Stomach (tissue), 9 donors: Measurements from ENCODE around the gene PPP2R3A. TPM values are rescaled to one million over a fixed set of nuclear protein-coding genes. Genes with fewer than 3 reads are reported as not detected.
A peak's percentile ranks its signal among the peaks of the same experiment; 100 is the strongest.

Experiments used
- DNase-seq, 2 donors: peaks; one replicate each; pipeline versions ENCODE4 v3.0.0 to v3.0.0-alpha.2; 2013 to 2019
- H3K27ac ChIP-seq, 5 donors: fragments of 200-600 bp in 4 of 5; sonication (generic) in 4 of 5; one replicate each; pipeline ENCODE4 v1.5.1; 2013 to 2019; ENCODE audit warnings: mild to moderate bottlenecking in 1 of 5, moderate library complexity in 1 of 5
- H3K27me3 ChIP-seq, 3 donors: fragments of 200-600 bp; sonication (generic); one replicate each; pipeline ENCODE4 v1.5.1; 2017 to 2019; ENCODE audit warnings: mixed run types in 1 of 3
- H3K36me3 ChIP-seq, 4 donors: fragments of 200-600 bp; sonication (generic); 1 replicate in 3 of 4; 2 replicates in 1 of 4; pipeline ENCODE4 v1.5.1; 2016 to 2019
- H3K4me1 ChIP-seq, 4 donors: fragments of 200-600 bp; sonication (generic); one replicate each; pipeline ENCODE4 v1.5.1; 2016 to 2019
- H3K4me3 ChIP-seq, 4 donors: fragments of 200-600 bp; sonication (generic) in 3 of 4; one replicate each; pipeline ENCODE4 v1.5.1; 2016 to 2019; ENCODE audit warnings: mild to moderate bottlenecking in 1 of 4
- H3K9me3 ChIP-seq, 4 donors: fragments of 200-600 bp; sonication (generic); one replicate each; pipeline ENCODE4 v1.5.1; 2016 to 2019
- EP300 ChIP-seq: sonication (generic); formaldehyde crosslinking; IDR thresholded peaks from one replicate; pipeline ENCODE4 v1.6.1; 2017; ENCODE audit warnings: antibody characterized with exemption
- POLR2A ChIP-seq, 4 donors: fragments of 450-650 bp; IDR thresholded peaks; one replicate each; pipeline ENCODE4 v1.6.1; 2016; ENCODE audit warnings: antibody characterized with exemption in 4 of 4, control low read depth in 2 of 4, mild to moderate bottlenecking in 1 of 4, moderate library complexity in 1 of 4
- POLR2AphosphoS5 ChIP-seq, 3 donors: sonication (generic); formaldehyde crosslinking; IDR thresholded peaks; one replicate each; pipeline ENCODE4 v1.6.1; 2016; ENCODE audit warnings: antibody characterized with exemption in 3 of 3
- WGBS, 5 donors: extraction: QIAGEN DNeasy Blood & Tissue Kit in 3 of 5; methylation state at CpG; one replicate each; pipeline versions ENCODE4 v1.1.5 to v1.1.7; 2013 to 2018; 5-methylcytosine and 5-hydroxymethylcytosine counted together
- intact Hi-C: fragments of 100-400 bp; cut with DNase I; formaldehyde crosslinking; loops from one replicate; pipeline ENCODE4 v1.15.1; 2023; ENCODE audit warnings: low total_unique reads
- polyA plus RNA-seq, 3 donors: library from polyadenylated mRNA; stranded (reverse); fragments of 200-250 nt; gene quantifications; one replicate each; pipeline ENCODE4 v1.2.3, GENCODE V29; 2013
- total RNA-seq, 5 donors: library from RNA; depleted of rRNA; stranded (reverse); fragments of >200 nt; gene quantifications; one replicate each; pipeline versions ENCODE4 v1.1.0 to v1.2.3, GENCODE V29; 2014 to 2016
- TF ChIP-seq, protein P1 (sequence below), 7 experiments: fragments of 450-650 bp in 4 of 7; fragments of 200-600 bp in 3 of 7; sonication (generic) in 3 of 7; IDR thresholded peaks; one replicate each; pipeline ENCODE4 v1.5.1; 2016 to 2019; ENCODE audit warnings: antibody characterized with exemption in 7 of 7, control low read depth in 2 of 7, mild to moderate bottlenecking in 1 of 7
- donor health status: healthy with polysubstance abuse.
- donor health status: Bipolar disorder and iron deficiency.
- donor health status: healthy.

PPP2R3A gene
- total and polyA plus RNA-seq, 8 donors = 2.8 to 51.8 (median 19.2) TPM

DNA sequence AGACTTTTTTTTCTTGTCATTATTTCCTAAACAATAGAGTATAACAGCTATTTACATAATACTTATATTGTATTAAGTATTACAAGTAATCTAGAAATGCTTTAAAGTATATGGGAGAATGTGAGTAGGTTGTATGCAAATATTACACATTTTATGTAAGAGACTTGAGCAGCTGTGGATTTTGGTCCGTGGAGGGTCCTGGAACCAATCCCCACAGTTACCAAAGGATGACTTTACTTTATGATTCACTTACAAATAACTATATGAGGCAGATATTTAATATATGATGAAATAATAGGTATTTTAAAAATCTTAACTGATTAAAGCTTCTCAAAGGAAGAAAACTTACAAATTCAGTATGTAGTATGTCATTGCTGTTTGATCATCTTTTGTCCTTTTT lies 56.3 kb downstream of the PPP2R3A start:
- Histone ChIP-seq H3K27me3 (no peaks in the 10 kb centered on the region), H3K4me3 (no peak overlapping the region), H3K9me3 (peaks cover 0 to 2% (median 0%) of the 10 kb centered on the region in 4 donors), H3K4me1 (peaks cover 0 to 62% (median 13%) of the 10 kb centered on the region in 4 donors), H3K36me3 (peaks cover 0 to 2% (median 0%) of the 10 kb centered on the region in 4 donors), H3K27ac (no peak overlapping the region)
- TF ChIP-seq, protein P1, sequence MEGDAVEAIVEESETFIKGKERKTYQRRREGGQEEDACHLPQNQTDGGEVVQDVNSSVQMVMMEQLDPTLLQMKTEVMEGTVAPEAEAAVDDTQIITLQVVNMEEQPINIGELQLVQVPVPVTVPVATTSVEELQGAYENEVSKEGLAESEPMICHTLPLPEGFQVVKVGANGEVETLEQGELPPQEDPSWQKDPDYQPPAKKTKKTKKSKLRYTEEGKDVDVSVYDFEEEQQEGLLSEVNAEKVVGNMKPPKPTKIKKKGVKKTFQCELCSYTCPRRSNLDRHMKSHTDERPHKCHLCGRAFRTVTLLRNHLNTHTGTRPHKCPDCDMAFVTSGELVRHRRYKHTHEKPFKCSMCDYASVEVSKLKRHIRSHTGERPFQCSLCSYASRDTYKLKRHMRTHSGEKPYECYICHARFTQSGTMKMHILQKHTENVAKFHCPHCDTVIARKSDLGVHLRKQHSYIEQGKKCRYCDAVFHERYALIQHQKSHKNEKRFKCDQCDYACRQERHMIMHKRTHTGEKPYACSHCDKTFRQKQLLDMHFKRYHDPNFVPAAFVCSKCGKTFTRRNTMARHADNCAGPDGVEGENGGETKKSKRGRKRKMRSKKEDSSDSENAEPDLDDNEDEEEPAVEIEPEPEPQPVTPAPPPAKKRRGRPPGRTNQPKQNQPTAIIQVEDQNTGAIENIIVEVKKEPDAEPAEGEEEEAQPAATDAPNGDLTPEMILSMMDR (IDR thresholded peaks at IDR 0.05) = no peak
- TF ChIP-seq POLR2AphosphoS5 (IDR thresholded peaks at IDR 0.05) (no peak), EP300 (no peak), POLR2A (IDR thresholded peaks at IDR 0.05) (no peak)
- no peak for DNase-seq
- intact Hi-C loops = no loop called here
- WGBS, 5 donors = 87 to 94% (median 93%) methylated on average over 1 of the region's 1 CpG

DNA sequence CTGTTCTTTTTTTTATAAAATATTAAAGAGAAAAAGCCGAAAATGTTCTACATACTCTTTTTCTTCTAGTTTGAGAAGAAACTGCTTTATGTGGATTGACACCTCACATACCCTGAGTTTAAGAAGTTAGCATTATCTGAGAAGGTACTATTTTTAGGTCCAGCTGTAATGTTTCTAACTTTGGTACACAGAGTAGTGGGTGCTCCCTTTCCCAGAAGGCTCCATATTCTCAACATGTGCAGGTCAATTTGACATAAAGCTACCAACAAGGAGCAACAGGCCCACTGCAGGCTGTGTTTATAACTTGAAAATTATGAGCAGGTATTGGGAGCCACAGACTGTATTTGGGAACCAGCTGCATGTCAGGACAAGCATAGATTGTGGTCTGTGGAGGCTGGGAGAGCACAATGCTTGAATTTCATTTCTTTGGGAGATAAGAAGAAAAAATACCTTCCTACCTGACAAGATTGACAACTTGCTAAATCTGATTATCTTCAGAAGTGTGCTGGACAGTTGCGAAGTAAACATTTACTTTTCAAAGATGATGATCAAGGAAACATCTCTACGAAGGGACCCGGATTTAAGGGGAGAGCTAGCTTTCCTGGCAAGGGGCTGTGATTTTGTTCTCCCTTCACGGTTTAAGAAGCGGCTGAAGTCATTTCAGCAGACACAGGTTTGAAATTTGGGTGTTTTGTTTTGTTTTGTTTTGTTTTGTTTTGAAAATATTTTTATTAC lies 57.2 kb downstream of the PPP2R3A start:
- TF ChIP-seq POLR2AphosphoS5 (IDR thresholded peaks at IDR 0.05) (no peak), EP300 (no peak), POLR2A (IDR thresholded peaks at IDR 0.05) (no peak)
- TF ChIP-seq, protein P1 (IDR thresholded peaks at IDR 0.05) = no peak
- 80 to 87% (median 85%) methylated on average over 6 of the region's 6 CpGs for WGBS, 5 donors
- intact Hi-C loops = no loop called here
- Histone ChIP-seq H3K27me3 (no peaks in the 10 kb centered on the region), H3K27ac (peak overlapping the region in 1 of 5 donors; percentile 32), H3K4me3 (no peak overlapping the region), H3K4me1 (peaks cover 0 to 59% (median 15%) of the 10 kb centered on the region in 4 donors), H3K9me3 (no peaks in the 10 kb centered on the region), H3K36me3 (peaks cover 0 to 9% (median 4%) of the 10 kb centered on the region in 4 donors)
- no peak for DNase-seq

DNA sequence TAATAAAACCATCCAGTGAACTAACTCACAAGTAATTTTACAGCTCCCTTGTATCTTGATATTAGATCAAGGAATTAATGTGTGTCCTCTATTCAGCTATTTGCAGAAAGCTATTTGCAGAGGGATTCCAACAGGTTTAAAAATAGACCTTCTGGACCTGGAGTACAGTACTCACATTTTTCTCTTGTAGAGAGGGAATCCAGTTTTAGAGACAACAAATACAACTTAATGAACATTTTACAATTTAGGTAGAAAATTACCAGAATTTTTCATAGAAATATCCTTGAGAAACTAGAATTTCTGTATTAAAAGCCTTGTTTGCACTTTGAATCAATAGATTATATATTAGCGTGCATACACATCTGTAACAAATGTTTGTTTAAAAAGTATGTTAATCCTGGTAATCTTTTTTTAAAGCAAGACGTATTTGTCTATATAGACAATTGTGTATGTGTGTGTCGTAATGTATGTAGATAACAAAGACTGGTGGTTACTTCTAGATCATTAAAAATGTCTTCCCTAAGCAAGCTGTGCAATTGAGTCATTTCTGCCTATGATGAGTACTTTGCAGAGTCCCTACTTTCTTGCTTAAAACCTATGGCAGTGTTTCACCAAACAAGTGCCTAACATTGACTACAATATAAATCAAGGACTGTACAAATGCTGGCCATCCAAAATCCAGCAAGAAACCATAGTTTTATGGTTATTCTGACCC lies 57.9 kb downstream of the PPP2R3A start:
- intact Hi-C loops = no loop called here
- TF ChIP-seq POLR2AphosphoS5 (IDR thresholded peaks at IDR 0.05) (no peak), EP300 (no peak), POLR2A (IDR thresholded peaks at IDR 0.05) (no peak)
- TF ChIP-seq, protein P1 (IDR thresholded peaks at IDR 0.05) = no peak
- Histone ChIP-seq H3K27me3 (no peaks in the 10 kb centered on the region), H3K9me3 (no peaks in the 10 kb centered on the region), H3K4me3 (no peak overlapping the region), H3K4me1 (peaks cover 0 to 52% (median 15%) of the 10 kb centered on the region in 4 donors), H3K27ac (no peak overlapping the region), H3K36me3 (peaks cover 0 to 16% (median 11%) of the 10 kb centered on the region in 4 donors)
- WGBS, 5 donors = 53 to 73% (median 62%) methylated on average over 3 of the region's 3 CpGs
- DNase-seq = no peak

DNA sequence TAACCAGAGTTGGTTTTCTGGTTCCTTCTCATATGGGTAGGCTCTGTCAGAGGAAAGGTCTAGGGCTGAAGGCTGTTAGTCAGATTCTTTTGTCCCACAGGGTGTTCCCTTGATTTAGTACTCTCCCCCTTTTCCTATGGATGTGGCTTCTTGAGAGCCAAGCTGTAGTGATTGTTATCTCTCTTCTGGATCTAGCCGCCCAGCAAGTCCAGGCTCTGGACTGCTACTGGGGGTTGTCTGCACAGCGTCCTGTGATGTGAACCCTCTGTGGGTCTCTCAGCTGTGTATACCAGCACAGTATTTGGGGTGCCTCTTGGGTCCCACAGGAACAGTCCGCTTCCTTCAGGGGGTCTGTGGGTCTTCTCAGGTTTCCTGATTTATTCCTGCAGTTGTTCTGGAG lies 70.8 kb downstream of the PPP2R3A start:
- intact Hi-C loops = loop anchor here (5.0 kb wide), 1 partner anchor 119 kb away; no protein-coding TSS in a partner anchor
- TF ChIP-seq POLR2AphosphoS5 (IDR thresholded peaks at IDR 0.05) = no peak
- no peak for TF ChIP-seq EP300
- TF ChIP-seq, protein P1 (IDR thresholded peaks at IDR 0.05) = no peak
- TF ChIP-seq POLR2A (IDR thresholded peaks at IDR 0.05) = no peak
- DNase-seq = no peak
- Histone ChIP-seq H3K4me1 (peaks cover 0 to 15% (median 2%) of the 10 kb centered on the region in 4 donors), H3K9me3 (peaks cover 0 to 5% (median 1%) of the 10 kb centered on the region in 4 donors), H3K27ac (no peak overlapping the region), H3K4me3 (no peak overlapping the region), H3K36me3 (peaks cover 0 to 31% (median 14%) of the 10 kb centered on the region in 4 donors), H3K27me3 (no peaks in the 10 kb centered on the region)
- 86 to 93% (median 89%) methylated on average over 3 of the region's 3 CpGs for WGBS, 5 donors
